ENCODE measurements around the gene PPP1R37.
"Not testable (repeated sequence)": the region's sequence is repeated elsewhere in the genome, so short reads cannot be mapped to it uniquely, and the experiment has no call there.

The PPP1R37 gene

DNA sequence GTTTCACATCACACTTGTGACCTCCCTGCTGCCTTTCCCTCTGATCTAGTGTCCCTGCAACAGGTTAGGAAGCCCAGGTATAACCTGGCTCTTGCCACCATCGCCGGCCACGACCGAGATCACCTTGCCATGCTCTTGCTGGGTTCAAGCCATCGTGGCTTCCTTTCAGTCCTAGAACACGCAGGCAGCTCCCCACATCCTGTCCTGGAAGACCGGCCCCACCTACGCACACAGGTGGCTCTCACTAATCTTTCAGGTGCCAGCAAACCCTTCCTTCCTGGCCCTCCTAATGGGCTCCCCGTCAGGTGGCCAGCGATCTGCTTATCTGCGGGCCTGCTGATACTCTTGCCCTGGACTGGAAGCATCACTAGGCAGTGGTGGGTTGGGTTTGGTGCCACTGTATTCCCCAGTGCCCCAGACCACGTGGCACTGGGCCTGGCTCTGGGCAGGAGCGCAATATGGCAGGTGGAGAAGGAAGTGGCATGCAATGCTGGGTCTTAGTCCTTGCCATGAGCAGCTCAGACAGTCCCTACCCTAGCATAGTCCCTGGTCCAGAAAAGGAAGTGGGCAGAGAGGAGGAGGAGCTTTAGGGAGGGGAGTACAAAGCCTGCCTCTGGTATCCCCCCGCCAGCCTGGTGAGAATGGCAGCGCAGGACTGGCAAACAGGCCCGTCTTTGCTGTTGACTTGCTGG lies 11.8 kb downstream of the PPP1R37 start:
- no peak overlapping the region for H3K4me3 ChIP-seq (ENCODE audit: low read depth, low read length)
- TF ChIP-seq, protein P1, sequence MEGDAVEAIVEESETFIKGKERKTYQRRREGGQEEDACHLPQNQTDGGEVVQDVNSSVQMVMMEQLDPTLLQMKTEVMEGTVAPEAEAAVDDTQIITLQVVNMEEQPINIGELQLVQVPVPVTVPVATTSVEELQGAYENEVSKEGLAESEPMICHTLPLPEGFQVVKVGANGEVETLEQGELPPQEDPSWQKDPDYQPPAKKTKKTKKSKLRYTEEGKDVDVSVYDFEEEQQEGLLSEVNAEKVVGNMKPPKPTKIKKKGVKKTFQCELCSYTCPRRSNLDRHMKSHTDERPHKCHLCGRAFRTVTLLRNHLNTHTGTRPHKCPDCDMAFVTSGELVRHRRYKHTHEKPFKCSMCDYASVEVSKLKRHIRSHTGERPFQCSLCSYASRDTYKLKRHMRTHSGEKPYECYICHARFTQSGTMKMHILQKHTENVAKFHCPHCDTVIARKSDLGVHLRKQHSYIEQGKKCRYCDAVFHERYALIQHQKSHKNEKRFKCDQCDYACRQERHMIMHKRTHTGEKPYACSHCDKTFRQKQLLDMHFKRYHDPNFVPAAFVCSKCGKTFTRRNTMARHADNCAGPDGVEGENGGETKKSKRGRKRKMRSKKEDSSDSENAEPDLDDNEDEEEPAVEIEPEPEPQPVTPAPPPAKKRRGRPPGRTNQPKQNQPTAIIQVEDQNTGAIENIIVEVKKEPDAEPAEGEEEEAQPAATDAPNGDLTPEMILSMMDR (IDR thresholded peaks at IDR 0.05), result no peak
- H3K9me3 ChIP-seq (ENCODE audit: control insufficient read depth, low read length), result no peaks in the 10 kb centered on the region
- H3K9ac ChIP-seq, result no peak overlapping the region
- peaks cover 20% of the 10 kb centered on the region for H3K4me1 ChIP-seq
- no peak overlapping the region for H2AFZ ChIP-seq
- H3K4me2 ChIP-seq (ENCODE audit: low read length), result no peak overlapping the region
- H3K27ac ChIP-seq, result no peak overlapping the region
- peaks cover 88% of the 10 kb centered on the region for H3K79me2 ChIP-seq
- H3K36me3 ChIP-seq (ENCODE audit: control insufficient read depth, insufficient read depth, low read length), result no peaks in the 10 kb centered on the region
- H3K27me3 ChIP-seq (ENCODE audit: control insufficient read depth, insufficient read depth, low read length), result no peaks in the 10 kb centered on the region

DNA sequence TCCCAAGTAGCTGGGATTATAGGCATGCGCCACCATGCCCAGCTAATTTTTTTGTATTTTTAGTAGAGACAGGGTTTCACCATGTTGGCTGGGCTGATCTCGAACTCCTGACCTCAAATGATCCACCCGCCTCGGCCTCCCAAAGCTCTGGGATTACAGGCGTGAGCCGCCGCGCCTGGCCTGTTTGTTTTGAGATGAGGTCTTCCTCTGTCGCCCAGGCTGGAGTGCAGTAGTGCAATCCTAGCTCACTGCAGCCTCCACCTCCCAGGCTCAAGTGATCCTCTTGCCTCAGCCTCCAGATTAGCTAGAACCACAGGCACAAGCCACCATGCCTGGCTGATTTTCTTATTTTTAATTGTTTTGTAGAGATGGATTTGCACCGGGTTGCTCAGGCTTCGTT lies 13.4 kb downstream of the PPP1R37 start:
- peaks cover 83% of the 10 kb centered on the region for H3K79me2 ChIP-seq
- H3K9me3 ChIP-seq (ENCODE audit: control insufficient read depth, low read length); H2AFZ ChIP-seq; H3K27ac ChIP-seq; H3K27me3 ChIP-seq (ENCODE audit: control insufficient read depth, insufficient read depth, low read length); H3K36me3 ChIP-seq (ENCODE audit: control insufficient read depth, insufficient read depth, low read length); H3K9ac ChIP-seq; H3K4me1 ChIP-seq; H3K4me2 ChIP-seq (ENCODE audit: low read length); H3K4me3 ChIP-seq (ENCODE audit: low read depth, low read length): not testable (repeated sequence)

DNA sequence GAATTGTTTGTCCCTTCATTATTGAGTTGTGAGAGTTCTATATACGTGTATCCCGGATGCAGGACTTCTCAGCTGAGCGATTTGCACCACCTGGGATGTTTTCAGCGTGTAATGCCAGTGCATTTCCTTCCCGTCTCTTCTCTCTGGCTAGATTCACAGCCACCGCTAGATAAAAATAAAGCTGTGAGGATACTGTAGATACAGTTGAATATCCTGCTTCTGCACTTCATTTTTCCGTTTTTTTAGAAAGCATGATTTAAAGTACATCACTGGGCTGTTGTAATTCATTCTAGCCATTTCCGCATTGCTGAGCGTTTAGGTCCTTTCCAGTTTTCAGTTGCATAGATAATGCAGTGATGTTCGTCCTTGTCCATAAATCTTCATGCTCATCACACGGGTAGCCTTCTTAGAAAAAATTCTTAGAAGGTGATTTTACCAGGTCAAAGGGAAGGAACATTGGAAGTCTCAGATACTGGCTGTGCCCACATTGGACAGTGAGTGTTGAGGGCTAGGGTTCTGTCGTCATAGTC lies 14.7 kb downstream of the PPP1R37 start:
- Histone ChIP-seq H3K36me3 (ENCODE audit: control insufficient read depth, insufficient read depth, low read length) (no peaks in the 10 kb centered on the region), H2AFZ (no peak overlapping the region), H3K4me3 (ENCODE audit: low read depth, low read length) (no peak overlapping the region), H3K9me3 (ENCODE audit: control insufficient read depth, low read length) (no peaks in the 10 kb centered on the region), H3K27ac (no peak overlapping the region), H3K9ac (no peak overlapping the region), H3K4me2 (ENCODE audit: low read length) (no peak overlapping the region), H3K4me1 (peaks cover 6% of the 10 kb centered on the region), H3K27me3 (ENCODE audit: control insufficient read depth, insufficient read depth, low read length) (no peaks in the 10 kb centered on the region), H3K79me2 (peaks cover 84% of the 10 kb centered on the region)
- TF ChIP-seq, protein P1 (IDR thresholded peaks at IDR 0.05), result no peak

DNA sequence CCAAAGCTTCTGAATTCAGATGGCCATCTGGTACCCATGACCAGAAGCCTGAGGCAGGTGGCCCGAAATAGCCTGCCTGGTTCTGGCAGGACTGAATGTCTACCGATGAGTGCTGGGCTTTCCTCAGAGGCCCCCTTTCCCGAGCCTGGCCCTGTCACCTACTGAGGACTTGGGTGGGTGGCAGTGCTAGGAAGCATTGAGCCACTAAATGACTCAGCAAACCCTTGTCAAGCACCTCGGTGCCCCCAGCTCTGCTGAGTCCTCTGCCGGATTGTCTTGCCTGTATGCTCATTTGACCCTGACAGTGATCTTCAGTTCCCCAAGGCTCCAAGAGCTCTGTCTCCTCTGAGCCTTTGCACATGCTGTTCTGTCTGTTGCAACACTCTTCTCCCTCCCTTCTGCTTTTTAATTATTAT lies 17.9 kb downstream of the PPP1R37 start:
- H3K27me3 ChIP-seq (ENCODE audit: control insufficient read depth, insufficient read depth, low read length), result no peaks in the 10 kb centered on the region
- H3K4me1 ChIP-seq, result no peaks in the 10 kb centered on the region
- H3K4me3 ChIP-seq (ENCODE audit: low read depth, low read length), result no peak overlapping the region
- TF ChIP-seq, protein P1 (IDR thresholded peaks at IDR 0.05), result no peak
- no peaks in the 10 kb centered on the region for H3K36me3 ChIP-seq (ENCODE audit: control insufficient read depth, insufficient read depth, low read length)
- H3K9me3 ChIP-seq (ENCODE audit: control insufficient read depth, low read length), result no peaks in the 10 kb centered on the region
- no peak overlapping the region for H3K27ac ChIP-seq
- no peak overlapping the region for H2AFZ ChIP-seq
- peaks cover 86% of the 10 kb centered on the region for H3K79me2 ChIP-seq
- no peak overlapping the region for H3K4me2 ChIP-seq (ENCODE audit: low read length)
- H3K9ac ChIP-seq, result no peak overlapping the region

DNA sequence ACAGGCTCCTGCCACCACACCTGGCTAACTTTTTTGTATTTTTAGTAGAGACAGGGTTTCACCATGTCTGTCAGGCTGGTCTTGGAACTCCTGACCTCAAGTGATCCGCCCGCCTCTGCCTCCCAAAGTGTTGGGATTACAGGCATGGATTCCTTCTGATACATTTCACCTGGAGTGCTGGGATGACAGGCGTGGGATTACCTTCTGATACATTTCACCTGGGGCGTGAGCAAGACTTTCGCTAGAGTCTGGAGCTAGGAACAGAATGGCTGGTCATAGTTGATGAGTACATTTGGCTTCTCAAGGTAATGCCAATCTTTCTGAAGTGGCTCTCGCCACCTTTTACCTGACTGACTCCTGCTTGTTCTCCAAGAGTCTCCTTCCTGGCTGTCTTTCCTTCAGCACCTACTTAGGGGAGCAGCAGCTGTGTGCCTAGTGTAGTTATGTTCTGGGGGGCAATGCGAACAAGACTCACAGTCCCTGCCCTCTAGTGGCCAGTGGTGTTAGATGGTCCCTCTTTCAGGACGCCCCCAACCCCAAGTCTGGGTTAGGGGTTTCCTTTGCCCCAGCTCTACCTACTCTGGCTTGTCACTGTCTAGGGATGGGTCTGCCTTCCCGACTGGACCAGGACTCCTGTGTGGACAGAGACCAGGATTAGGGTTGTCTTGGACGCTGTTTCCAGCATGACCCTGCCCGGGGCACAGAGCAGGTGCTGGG lies 19.3 kb downstream of the PPP1R37 start:
- Histone ChIP-seq H2AFZ (no peak overlapping the region), H3K27me3 (ENCODE audit: control insufficient read depth, insufficient read depth, low read length) (no peaks in the 10 kb centered on the region), H3K4me2 (ENCODE audit: low read length) (no peak overlapping the region), H3K27ac (no peak overlapping the region), H3K79me2 (peaks cover 90% of the 10 kb centered on the region), H3K4me3 (ENCODE audit: low read depth, low read length) (no peak overlapping the region), H3K36me3 (ENCODE audit: control insufficient read depth, insufficient read depth, low read length) (no peaks in the 10 kb centered on the region), H3K4me1 (no peaks in the 10 kb centered on the region), H3K9ac (no peak overlapping the region), H3K9me3 (ENCODE audit: control insufficient read depth, low read length) (no peaks in the 10 kb centered on the region)
- TF ChIP-seq, protein P1 (IDR thresholded peaks at IDR 0.05), result no peak

Data from parathyroid adenoma (tissue), 2 donors.